HG03558 (cell line): ENCODE data around the gene LY9.

Source experiments
- ATAC-seq: cut with Tn5 transposase; IDR thresholded peaks from one replicate; pipeline ENCODE4 v1.9.1; 2021; ENCODE audit warnings: moderate number of reproducible peaks; ENCODE audit not compliant: unreplicated experiment; ENCODE audit errors: extremely low read depth

The LY9 gene

DNA sequence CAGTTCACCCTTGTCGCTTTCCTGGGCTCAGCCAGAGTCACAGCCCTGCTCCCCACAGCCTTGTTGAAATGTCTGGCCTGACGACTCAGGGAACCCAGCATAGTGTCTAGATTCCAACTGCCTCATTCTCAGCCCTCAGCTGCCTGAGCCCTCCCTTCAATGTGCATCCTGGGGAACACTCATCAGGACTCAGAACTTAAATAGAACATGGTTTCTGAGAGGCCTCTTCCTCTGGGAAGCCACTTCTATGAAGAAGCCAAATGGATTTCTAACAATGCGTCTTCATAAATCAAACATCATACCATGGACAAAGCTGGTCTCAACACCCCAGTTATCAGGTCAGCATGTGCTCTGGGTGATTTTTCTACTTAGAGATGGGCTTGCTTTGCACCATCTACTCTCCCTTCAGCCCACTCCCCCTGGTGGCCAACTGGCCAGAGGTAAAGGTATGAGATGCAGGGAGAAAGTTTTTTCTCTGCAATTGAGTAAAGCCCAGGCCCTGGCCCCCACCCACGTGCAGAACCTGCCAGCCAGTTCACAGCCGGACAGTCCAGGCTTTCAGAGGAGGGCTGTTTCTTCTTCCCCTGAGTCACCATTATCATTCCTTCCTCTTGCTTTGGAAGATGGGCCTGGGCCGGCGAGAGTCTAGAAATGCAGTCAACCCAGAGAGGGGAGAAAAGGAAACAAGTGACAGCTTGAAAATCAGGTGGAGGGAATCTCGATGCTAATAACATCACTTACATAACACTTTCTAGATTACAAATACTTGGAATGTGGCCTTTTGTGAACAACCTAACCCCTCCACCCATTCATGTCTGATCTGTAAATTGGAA is 34.6 kb downstream of the LY9 start:
- ATAC-seq = no peak

DNA sequence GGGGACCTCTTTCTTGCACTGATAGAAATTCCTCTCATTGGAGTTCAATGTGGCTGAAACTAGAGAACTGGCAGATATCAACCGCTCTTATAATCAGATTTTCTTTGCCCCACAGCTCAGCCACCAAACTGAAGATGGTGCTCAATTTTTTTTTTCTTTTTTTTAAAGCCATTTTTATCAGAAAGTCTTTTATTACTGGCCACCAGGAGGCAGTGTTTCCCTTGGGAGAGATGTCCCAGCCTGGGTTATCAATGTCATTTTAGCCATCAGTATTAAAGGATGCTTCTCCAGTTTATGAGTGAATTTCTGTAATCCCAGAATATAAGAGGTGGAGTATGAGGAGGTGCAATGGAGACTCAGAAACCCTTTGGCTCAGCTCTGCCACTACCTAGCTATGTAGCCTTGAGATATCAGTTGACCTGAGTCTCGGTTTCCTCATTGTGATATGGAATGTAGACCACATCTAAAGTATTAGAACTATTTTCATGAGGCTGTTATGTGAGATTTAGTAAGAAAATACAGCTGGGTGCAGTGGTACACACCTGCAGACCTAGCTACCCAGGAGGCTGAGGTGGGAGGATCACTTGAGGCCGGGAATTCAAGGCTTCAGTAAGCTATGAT is 39.1 kb downstream of the LY9 start:
- no peak for ATAC-seq

DNA sequence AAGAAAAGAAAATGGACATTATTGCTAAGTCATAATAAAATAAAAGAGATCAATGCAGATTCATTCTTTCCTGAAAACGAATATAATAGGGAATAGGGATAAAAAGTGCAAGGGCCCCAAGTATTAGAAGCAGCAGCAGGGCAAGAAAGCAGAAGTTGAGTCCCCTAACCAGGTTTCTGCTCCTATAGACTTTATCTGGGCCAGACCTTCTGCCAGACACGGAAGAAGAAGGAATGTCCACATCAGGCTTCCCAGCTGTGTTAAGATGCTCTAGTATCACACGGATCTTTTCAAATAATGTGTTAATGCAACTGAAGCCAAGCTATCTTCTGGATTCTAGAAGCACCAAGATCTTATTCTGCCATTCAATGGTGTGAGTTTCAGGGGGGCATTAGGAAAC is 39.8 kb downstream of the LY9 start:
- ATAC-seq = no peak

DNA sequence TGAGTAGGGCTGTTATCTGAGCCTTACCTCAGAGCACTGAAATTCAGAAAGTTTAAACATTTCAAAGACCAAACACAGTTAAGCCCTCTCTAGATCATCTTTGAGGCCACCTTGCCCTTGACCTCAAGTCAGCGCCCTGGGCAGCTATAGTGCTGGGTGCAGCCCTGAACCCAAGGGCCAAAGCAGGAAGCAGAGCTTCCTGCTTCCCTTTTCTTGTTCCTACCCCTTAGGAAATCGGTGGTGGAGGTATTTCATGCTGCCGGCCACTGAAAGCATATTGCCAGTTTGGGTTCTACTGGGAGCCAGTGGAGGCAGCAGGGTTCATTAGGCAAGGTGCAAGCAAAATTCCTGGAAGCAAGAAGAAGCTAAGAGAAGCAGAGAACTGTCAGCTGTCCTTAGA is 40.6 kb downstream of the LY9 start:
- no peak for ATAC-seq

DNA sequence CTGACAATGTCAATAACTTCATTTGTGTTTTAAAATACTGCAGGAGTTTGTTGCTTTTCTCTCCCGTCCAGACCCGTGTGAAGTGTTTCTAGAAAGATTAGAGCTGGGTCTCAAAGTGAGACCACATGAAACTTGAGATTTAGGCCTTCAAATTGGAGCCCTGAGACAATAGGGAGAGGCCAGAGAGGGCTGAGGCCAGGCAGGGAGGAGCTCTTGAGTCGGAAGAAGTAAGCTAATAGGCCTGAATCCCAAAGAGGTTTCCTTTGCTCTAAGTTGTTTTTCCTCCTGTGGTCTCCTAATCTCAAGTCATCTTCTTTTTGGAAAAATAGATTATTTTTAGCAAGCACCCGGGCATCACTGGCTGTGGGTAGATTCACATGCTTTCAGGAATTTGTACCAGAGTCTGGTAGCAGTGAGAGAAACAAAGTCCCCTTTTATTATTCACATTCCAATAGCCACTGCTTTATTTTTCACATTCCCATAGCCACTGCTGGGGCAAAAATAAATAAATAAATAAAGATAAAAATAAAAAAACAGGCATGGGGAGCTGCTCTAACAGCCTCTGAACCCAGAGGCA is 41.1 kb downstream of the LY9 start:
- ATAC-seq = no peak

DNA sequence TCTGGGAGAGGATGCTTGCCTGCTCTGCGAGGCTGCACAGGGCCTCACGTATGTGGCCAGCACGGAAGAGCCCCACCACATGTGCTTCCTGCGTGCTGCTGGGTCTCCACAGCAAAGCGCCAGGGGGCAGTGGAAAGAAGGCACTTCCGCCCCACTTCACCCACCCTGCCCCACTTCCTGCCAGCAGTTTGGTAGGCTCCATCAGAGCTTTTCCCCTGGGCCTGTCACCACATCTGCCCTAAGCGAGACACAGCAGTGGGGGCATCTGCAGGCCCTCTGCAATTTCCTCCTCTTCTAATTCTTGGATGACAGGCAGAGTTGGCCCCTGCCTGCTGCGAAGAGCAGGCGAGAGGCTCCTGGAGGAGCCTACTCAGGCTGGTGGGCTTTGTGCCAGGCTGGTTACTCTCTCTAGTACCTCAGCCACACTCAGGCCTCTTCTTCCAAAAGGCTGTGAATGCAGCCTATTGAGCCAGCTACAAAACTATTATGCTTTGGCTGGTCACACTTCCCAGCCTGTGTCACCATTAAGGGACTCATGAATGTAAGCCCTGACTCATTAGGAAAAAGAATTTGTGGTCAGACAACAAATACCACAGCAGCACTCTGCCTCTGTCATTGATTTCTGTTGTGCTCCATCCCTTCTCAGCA is 41.7 kb downstream of the LY9 start:
- ATAC-seq = peak; percentile 36

DNA sequence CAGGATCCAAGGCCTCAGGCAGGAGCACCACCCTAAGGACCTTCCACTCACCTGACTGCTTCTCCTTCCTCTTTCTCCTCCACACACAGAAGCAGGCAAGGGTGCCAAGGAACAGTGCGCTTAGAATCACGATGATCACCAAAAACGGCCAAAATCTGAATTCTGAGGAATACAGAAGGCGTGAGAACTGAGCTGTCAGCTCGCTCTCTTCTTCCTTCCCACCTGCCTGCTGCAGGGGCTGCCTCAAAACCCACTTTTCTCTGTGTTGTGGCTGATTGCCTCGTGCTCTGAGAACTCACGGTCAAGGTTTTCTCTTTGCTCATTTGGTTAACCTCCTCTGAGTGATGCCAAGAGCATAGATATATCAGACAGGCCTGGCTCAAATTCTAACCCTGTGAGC is 42.9 kb downstream of the LY9 start:
- ATAC-seq = no peak

DNA sequence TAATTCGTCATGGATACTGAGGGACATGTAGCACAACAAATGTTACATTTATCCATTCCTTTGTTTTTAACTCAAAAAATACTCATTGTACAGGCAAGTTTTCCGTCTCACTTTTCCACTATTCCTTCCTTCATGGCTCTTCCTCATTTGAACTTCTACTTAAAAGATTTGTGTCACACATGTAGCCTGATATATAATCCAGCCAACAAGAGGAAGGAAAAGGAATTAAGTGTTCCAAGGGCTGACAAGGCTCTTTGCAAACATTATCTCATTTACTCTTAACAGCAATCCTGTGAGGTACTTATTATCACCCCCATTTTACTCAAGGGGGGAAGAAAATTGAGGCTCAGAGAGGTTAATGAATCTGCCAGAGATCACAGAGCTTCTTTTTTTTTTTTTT is 43.8 kb downstream of the LY9 start:
- no peak for ATAC-seq

DNA sequence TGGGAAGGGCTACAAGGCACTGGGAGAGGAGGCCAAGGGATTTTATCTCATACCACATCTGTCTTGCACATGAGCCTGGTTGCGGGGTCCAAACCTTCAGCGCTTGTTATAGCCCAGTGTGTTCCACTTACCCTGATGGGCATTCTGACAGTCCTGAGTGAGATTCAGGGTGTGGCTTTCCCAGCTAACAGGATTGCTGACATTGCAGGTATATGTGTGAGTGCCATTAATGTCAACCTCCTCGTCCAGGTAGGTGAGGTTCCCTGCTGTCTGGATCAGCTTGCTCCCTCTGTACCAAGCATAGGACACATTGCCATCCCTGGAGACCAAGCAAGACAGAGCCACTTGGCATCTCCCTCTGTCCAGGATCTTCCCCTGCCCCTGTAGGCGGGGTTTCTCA is 45.1 kb downstream of the LY9 start:
- ATAC-seq = no peak

DNA sequence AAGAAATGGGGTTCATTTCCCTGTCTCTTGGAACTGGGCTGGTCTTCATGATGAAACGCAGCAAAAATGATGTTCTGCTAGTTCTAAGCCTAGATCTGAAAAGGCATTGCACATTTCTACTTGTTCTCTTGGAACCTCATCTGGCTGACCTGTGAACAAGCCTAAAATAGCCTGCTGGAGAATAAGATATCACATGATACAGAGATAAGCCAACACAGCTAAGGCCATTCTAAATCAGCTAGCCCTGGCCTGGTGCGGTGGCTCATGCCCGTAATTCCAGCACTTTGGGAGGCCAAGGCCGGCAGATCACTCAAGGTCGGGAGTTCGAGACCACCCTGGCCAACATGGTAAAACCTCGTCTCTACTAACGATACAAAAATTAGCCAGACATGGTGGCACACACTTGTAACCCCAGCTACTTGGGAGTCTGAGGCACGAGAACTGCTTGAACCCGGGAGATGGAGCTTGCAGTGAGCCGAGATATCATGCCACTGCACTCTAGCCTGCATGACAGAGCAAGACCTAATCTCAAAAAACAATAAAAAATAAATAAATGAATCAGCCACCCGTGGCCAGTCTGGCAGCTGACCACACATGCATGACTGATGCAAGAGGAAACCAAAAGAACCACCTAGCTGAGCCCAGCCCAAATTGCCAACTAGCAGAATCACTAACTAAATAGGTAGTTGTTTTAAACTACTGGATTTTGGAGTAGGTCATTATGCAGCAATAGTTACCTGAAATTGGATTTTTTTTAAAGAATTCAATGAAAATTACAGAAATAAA is 48.7 kb downstream of the LY9 start:
- no peak for ATAC-seq

DNA sequence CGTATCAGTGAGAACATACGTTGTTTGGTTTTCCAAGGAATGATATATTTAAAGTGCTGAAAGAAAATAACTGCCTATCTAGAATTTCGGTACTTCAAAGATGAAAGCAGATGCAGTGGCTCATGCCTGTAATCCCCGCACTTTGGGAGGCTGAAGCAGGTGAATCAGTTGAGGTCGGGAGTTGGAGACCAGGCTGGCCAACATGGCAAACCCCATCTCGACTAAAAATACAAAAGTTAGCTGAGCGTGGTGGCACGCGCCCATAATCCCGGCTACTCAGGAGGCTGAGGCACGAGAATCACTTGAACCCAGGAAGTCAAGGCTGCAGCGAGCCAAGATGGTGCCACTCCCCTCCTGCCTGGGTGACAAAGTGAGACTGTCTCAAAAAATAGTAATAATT is 50.3 kb downstream of the LY9 start:
- ATAC-seq = no peak

DNA sequence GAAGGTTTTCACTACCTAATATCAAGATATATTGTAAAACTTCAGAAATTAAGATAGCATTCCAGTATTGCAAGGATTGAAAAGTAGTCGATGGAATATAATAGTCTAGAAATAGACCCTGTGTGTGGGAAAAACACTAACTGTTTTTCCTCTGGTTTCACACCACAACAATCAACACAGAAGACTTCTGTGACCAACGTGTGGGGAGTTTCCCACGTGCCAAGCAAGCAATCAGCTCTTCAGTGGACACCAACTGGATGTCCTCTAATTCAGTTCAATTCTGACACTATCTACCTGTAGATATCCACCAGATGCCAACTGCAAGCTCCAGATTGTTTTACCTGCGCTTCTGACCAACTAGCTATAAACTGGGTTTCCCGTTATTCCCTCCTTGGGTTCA is 54.6 kb downstream of the LY9 start:
- no peak for ATAC-seq

DNA sequence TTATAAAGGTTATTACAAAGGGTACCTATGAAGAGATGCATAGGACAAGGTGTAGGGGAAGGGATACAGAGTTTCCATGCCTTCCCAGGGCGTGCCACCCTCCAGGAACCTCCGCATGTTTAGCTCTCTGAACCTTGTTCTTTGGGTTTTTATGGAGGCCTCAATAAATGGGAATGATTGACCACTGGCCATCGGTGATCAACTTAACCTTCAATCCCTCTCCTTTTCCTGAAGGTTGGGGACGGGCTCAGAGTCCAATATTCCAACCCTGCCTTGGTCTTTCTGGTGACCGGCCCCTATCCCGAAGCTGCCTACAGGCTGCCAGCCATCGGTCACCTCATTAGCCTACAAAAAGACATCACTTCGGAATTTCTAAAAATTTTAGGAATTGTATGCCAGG is 55.0 kb downstream of the LY9 start:
- ATAC-seq = no peak

DNA sequence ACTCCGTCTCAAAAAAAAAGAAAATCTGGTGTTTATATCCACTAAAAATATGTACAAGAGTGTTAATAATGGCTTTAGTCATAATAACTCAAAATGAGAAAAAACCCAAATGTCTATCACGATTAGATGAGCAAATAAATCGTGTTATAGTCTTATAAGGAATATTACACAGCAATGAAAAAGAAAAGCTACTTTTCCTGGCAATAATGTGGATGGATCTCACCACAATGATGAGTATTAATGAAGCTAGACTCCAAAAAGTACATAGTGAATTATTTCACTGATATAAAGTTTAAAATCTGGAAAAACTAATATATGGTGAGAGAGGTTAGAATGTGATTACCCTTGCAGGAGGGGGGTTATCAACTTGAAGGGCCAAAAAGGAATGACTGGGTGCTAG is 57.0 kb downstream of the LY9 start:
- no peak for ATAC-seq

DNA sequence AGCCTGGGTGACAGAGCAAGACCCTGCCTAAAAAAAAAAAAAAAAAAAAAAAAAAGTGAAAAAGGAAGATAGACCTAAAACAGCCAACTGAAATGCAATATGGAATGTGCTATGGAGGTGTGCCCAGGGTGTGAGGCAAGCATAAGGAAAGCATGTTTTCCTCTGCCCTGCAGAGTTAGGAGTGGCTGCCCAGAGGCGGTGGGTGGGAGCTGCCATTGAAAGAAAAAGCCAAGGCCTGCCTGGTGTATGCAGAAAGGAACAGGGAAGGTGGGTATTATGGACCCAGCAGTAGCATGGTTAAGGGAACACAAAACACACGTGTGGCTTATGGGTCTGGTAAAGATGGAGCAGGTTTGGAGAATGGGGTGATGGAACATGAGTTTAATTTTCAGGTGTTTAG is 57.8 kb downstream of the LY9 start:
- ATAC-seq = no peak

DNA sequence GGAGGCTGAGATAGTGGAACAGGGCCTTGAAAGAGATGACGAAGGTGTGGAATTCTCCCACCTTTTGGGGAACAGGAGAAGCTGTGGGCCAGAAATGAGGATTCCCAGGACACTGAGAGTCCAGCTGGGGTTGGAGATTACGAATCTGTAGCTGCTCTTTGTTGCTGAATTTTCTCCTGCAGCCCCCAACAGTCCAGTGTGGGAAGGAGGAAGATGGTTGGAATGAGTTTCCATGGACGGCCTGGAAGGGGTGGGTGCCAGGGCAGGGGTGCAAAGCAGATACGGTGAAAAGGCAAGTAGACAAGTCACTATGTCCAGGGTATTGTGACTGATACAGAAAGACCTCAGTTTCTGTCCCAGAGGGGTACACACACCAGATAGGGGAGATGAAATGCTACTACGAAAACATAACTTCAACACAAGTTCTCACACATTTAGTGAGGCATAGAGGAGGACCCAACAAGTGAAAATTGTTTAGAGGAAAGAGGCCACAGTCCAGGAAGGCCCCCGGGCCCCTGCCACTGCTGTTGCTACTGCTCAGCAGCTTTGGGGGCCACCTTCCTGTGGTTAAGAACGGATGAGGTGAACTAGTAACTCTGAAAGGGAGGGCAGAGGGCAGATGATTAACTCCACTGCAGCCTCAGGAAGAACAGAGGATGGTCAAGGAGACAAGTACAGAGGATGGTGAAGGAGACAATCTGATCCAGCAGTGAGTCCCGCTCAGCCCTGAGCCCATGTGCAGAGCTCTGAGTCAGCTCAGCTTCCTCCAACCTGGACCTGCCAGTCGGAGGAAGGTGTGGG is 59.4 kb downstream of the LY9 start:
- no peak for ATAC-seq

DNA sequence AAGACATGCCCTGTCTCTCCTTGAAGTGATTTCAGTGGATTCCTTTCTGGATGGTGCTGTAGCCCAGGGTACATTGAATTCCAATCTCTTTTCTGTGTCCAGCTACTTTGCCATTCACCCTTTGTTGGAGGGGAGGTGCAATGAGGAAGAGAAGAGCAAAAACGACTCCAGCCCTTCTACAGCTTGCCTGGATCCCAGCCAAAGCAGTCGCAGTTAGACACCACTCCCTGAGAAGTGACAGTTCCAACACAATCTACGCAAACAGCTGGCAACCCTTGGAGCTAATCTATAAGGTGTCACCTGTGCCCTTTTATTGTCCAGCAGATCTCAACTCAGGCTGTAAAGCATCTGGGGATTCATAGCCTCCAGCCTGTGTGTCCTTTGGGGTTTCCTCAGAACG is 62.1 kb downstream of the LY9 start:
- ATAC-seq = no peak

DNA sequence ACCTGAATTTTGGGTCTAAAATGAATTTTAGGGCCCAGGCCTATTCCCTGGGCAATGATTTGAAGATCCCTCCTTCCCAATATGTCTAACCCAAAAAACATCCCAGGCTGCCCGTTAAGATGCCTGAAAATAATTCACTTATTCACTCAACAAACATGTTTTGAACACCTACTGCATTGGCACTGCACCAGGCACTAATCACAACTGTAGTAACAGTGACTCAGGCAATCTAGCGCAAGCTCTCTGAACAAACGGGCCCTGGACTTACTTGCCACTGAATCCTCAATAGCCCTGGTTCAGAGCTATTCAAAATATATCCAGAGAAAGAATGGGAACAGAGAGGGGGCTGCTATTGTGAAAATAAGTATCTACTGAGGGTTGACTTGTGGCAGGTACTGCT is 62.5 kb downstream of the LY9 start:
- ATAC-seq = no peak

DNA sequence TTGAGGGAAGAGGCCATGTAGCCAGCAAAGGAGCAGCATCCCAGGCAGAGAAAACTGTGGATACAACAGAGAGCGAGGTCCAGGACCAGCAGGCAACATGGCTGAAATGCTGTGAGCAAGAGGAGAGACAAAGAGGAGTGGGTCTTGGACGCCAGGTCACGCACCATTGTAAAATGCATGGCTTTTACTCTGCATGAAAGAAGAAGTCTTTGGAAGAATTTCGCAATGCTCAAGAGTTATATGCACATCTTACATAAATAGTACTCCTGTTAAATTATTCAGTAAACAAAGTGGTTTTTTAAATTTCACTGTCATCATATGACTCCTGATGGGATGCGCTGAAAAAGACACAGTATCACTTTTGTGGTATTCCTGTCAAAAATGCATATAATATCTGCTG is 63.2 kb downstream of the LY9 start:
- no peak for ATAC-seq
